ENCODE measurements around the gene BCAS1.
A peak's percentile ranks its signal among the peaks of the same experiment; 100 is the strongest.

Gene BCAS1

GRCh38 chr20:54070187-54070987 lies at the start of gene BCAS1:
TSS of gene BCAS1 (minus strand) at chr20:54070594. CDS start at chr20:54058718, 11,876 bp downstream.
- DNase-seq = no peak

- no peak for DNase-seq
These were observed 49.4 kb upstream of the BCAS1 start for GRCh38 chr20:54119744-54120143.

GRCh38 chr20:54118220-54119001 lies 48.0 kb upstream of the BCAS1 start:
- DNase-seq = no peak

- no peak for DNase-seq
These were observed 46.3 kb upstream of the BCAS1 start for GRCh38 chr20:54116550-54117235.

- DNase-seq = peak; percentile 27
These were observed 44.9 kb upstream of the BCAS1 start for GRCh38 chr20:54115172-54115854.

- DNase-seq = no peak
These were observed 43.7 kb upstream of the BCAS1 start for GRCh38 chr20:54114109-54114508.

GRCh38 chr20:54113566-54113965 lies 43.2 kb upstream of the BCAS1 start:
- DNase-seq = no peak

GRCh38 chr20:54112221-54112884 lies 42.0 kb upstream of the BCAS1 start:
- no peak for DNase-seq

GRCh38 chr20:54111460-54111859 lies 41.1 kb upstream of the BCAS1 start:
- no peak for DNase-seq

- DNase-seq = peak; percentile 35
These were observed 40.1 kb upstream of the BCAS1 start for GRCh38 chr20:54110457-54110856.

GRCh38 chr20:54110041-54110440 lies 39.6 kb upstream of the BCAS1 start:
- no peak for DNase-seq

- DNase-seq = no peak
These were observed 38.4 kb upstream of the BCAS1 start for GRCh38 chr20:54108817-54109216.

- DNase-seq = peak; percentile 49
These were observed 37.9 kb upstream of the BCAS1 start for GRCh38 chr20:54108326-54108642.

GRCh38 chr20:54107600-54108325 lies 37.4 kb upstream of the BCAS1 start:
- DNase-seq = no peak

- DNase-seq = no peak
These were observed 36.8 kb upstream of the BCAS1 start for GRCh38 chr20:54107181-54107580.

- no peak for DNase-seq
These were observed 35.8 kb upstream of the BCAS1 start for GRCh38 chr20:54106162-54106561.

- no peak for DNase-seq
These were observed 35.3 kb upstream of the BCAS1 start for GRCh38 chr20:54105653-54106052.

- DNase-seq = no peak
These were observed 34.4 kb upstream of the BCAS1 start for GRCh38 chr20:54104781-54105180.

- no peak for DNase-seq
These were observed 33.6 kb upstream of the BCAS1 start for GRCh38 chr20:54103762-54104600.

GRCh38 chr20:54103067-54103761 lies 32.8 kb upstream of the BCAS1 start:
- DNase-seq = peak; percentile 86
